GM18517 (cell line): ENCODE results near the gene FOXK1.

Experiments used
- ATAC-seq: cut with Tn5 transposase; IDR thresholded peaks from one replicate; pipeline ENCODE4 v1.9.1; 2021; ENCODE audit warnings: mild to moderate bottlenecking, moderate library complexity; ENCODE audit not compliant: unreplicated experiment

The FOXK1 gene

DNA sequence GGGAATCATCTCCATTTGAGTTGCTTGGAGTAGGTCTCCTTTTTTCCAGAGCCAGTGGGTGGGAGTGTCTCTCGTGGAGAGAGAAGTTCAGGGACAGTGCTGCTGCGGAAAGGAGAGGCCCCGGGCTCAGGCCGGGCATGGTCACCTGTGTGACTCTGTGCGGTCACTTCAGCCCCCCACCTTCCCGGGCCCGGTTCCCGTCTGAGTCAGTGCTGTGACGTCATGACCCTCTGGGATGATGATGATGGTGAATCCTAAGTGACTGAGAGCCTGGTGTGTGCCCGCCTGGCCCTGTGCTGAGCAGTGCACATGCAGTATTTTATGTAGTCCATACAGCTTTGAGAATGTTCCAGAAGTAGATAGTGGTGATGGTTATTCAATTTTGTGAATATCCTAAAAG is 60.8 kb downstream of the FOXK1 start:
- no peak for ATAC-seq

DNA sequence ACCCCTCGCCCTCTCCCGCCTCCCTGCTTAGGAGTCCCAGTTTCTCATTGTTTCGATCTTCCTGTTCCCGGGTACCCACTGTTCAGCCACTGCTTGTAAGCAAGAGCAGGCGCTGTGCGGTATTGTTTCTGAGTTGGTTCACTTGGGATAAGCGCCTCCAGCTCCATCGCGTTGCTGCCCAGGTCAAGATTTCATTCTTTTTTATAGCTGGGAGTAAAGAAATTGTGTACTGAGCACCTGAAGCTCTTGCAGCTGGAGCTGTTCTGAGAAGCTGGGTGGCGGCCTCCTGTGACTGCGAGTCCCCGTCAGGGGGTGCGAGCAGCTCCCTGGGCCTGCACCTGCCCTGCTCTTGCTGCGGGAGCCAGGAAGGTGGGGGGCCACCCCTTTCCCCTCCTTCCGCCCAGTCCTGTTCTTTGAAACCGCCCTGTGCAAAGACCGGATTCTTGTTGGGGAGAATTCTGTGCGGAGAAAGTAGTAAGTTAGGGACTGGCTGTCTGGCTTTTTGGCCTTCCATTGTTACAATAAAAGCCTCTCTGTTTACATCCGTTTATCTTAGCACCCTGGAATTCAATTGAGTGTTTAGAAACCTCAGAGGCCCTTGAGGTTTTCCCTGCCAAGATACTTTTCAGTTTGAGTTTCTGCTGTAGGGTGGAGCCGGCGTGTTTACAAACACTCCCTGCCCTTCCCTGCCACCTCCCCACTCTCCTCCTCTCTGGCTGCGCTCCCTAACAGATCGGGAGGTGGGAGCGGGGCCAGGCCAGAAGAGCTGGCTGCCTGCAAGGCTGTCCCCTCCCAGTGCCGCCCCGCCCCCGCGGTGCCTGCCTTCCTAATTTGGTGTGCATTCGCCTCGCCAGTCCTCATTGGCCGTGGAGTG is 62.5 kb downstream of the FOXK1 start:
- ATAC-seq, result peak; percentile 75

DNA sequence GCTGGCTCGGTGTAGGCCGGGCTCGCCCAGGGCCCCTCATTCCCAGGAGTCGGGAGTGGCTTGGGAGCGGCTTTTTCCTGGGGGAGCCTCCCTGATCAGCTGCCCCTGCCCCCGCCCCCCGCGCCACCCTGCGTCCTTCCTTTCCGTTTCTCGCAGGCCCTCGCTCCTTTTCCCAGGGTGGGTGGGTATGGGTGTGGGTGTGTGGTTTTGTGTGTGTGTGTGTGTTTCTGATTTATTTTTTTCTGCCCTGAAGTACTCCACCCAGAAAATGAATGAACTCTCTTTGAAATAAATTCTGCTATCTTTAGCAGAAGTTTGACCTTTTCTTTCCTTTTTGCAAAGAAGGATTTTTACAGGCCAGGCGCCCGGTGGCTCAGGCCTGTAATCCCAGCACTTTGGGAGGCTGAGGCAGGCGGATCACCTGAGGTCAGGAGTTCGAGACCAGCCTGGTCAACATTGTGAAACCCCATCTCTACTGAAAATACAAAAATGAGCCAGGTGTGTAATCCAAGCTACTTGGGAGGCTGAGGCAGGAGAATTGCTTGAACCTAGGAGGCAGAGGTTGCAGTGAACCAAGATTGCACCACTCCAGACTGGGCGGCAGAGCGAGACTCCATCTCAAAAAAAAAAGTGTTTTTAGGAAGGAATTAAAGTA is 63.3 kb downstream of the FOXK1 start:
- peak; percentile 14 for ATAC-seq

DNA sequence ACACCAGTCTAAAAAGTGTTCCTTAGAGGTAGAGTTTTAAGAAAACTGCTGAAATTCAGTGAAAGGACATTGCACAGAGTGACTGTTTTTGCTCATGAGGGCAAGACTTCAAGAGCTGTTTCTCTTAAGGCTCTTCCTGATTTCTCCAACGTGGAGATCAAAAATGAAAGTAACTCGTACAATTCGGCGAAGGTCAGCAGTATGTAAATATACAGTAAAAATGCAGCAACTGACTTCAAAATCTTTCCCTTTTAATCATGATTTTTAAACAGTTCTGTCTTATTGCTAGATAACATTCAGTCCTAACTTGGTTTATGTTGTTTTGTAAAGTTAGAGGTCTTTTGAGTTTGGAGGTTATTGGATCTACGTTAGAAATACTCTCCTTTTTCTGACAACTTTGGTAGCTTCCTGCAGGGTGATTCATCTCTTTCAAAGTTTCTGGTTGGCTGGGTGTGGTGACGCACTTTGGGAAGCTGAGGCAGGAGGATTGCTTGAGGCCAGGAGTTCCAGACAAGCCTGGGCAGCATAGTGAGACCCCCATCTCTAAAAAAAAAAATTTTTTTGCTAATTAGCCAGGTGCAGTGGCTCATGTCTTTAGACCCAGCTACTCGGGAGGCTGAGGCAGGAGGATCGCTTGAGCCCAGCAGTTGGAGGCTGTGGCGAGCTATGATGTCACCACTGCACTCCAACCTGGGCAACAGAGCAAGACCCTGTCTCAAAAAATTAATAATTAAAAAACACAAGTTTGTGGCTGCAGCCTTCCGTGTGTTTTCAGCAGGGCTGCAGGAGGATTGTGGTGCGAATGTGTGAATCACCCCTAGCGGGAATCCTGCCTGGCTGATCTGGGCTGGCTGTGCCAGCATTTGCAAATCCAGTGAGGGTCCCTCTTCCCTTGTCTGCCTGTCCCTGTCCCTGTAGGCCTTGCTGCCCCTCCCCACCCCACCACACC is 64.2 kb downstream of the FOXK1 start:
- ATAC-seq, result peak; percentile 40

DNA sequence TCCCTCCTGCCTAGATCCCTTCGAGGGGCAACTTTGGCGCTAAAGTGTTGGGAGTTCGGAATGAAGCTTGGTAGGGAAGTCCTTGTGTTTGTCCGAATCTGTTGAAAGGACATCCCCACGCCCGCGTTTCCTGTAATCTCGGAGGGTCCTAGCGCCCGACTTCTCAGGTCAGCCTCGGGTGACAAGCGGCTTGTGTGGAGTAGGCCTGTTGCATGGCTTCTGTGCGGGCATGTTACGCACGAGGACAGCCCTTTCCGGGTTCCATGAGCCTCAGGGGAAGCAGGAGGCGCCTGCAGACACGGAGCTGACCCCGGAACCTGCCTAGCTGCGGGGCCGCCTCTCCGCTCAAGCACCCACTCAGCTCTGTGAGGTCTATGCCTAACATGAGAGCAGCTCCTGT is 64.9 kb downstream of the FOXK1 start:
- no peak for ATAC-seq

DNA sequence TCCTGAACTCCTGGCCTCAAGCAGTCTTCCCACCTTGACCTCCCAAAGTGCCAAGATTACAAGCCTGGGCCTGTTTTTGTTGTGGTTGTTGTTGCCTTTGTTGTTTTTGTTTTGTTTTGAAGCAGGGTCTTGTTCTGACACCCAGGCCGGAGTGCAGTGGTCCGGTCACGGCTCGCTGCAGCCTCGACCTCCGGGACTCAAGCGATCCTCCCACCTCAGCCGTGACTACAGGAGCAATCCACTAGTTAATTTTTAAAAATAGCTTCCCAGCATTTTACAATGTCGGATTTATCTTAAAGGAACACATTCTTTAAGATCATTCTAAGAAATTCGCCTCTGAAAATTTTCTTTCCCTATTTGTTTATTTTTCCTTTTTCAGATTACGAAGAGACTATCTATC is 65.7 kb downstream of the FOXK1 start:
- no peak for ATAC-seq

DNA sequence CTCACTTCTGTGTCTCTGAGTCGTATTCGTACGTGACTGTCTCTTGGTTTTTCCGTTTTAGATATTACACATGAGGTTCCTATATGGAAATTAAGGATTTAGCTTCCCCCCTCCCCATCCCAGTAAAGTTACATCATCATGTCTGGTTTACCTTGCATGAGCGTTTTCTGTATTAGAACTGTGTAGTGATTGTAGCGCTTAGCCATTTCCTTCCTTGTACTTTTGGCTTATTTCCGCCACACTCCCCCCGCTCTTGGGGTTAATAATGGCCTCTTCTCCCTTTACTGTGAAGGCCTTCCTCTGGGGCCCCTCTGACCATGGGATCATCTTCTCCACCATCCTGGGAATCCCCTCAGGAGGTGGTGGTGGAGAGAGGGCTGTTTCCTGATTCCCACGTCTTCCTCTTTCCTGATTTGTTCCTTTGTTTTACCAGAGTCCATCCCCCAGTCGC is 66.2 kb downstream of the FOXK1 start:
- ATAC-seq, result no peak

DNA sequence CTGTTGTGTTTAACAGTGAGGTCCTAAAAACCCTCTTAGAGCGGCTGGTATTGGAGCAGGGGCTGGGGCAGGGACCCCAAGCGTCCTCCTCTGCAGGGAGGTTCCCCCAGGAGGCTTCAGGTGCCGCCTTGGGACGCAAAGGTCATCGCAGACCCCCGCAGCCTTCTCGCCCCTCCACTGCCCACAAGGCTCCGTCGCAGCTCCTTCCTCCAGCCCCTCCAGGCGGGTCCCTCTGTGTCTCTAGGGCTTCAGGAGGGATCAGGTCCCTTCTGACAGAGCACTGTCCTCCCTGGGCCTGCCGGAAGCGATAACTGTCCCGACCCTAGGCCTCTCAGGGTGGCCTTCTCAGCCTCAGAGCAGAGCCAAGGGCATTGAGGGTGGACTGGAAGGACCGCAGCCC is 67.3 kb downstream of the FOXK1 start:
- no peak for ATAC-seq

DNA sequence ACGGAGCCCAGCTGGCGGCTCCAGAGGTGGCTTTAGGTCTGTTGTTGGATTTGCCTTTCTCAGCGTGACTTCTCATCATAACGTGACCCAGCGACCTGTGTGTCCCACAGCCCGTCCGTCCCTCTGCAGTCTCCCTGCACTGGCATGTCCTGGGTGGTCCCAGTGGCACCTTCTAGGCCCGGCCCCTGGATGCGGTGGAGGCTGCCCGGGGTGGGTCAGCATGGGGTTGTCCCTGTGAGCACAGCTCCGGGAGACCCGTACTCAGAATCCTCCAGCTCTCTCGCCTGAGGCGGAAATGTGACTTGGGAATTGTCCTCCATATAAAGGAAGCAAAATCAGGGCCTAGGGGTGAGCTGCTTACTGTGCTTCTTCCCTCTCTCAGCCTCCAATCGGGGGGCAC is 67.7 kb downstream of the FOXK1 start:
- no peak for ATAC-seq

DNA sequence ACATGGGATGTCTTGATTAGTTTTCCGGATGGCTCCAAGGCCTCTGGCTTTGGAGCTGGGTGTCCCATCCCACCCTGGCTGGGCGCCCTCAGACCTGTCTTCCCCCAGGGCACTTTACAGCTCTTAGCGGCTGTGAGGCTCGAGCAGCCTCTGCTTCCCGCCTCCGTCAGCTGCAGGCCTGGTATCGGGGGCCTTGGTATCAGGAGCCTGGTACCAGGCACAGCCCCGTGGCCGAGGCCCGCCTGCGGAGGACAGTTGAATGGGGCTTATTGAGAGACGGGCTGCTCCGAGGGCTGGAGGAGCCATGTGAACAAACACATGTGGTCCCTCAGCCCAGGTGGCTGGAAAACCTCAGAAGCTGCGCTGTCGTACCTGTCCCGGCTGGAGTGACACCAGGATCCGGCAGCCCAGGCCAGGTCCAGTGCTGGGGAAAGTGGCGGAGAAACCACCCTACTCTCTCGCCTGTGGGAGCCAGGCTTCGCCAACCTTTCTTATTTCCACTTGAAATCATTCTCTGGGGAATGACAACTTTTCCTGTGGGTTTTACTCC is 69.4 kb downstream of the FOXK1 start:
- ATAC-seq, result no peak

DNA sequence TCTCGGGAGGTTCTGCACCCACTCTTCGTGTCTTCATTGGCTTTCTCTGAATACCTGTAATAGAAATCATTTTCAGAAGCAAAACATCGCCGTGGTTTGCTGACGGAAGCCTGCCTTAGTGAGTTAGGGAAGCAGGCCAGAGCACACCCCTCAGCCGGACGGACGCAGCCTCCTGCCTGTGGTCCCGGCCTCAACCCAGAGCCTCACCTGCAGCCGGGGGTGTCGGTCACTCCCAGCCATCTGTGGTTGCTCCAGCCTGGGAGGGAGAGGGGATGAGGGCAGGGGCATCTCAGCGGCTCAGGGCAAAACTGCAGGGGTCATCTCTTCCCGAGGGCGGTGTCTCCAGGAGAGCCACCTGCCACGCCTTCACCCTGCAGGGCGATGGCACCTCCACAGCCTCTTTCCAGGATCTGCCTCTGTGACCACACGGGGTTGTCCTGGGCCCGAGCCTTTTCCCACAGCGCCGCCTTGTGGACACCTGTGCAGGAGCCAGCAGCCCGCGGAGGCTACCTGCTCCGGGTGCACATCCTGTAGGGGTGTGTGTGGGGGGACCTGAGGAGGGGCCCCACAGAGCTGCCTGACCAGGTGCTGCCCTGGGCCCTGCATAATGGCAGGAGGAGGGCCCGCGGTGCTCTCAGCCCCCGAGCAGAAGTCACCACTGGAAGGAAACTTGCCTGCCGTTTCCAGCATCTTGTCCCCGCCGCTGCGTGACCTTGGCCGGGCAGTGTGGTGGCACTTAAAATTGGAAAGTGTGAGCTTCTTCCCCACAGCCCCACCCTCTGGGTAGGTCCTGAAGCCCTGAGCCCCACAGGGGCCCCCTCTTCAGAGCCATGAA is 71.7 kb downstream of the FOXK1 start:
- ATAC-seq, result no peak

DNA sequence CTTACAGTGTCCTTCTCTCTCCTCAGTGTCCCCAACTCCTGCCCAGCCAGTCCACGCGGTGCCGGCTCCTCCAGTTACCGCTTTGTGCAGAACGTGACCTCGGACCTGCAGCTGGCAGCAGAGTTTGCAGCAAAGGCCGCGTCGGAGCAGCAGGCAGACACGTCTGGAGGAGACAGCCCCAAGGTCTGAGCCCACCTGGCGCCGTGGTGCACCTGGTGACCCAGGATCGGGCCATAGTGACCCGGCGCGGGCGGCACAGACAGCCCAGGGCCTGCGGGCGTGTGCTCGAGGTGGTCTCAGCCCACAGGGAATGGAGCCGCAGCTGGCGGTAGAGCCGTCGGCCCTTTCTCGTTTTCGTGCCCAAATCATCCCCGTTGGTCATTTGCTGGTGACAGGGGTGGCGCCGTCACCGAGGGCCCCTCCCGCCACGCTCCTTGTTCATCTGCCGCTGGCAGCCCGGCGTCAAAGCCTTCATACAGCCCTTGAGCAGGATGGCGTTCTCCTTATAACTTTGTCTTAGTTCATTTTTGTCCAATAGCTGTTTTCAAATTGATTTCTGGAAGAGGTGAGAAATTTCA is 72.4 kb downstream of the FOXK1 start:
- no peak for ATAC-seq

DNA sequence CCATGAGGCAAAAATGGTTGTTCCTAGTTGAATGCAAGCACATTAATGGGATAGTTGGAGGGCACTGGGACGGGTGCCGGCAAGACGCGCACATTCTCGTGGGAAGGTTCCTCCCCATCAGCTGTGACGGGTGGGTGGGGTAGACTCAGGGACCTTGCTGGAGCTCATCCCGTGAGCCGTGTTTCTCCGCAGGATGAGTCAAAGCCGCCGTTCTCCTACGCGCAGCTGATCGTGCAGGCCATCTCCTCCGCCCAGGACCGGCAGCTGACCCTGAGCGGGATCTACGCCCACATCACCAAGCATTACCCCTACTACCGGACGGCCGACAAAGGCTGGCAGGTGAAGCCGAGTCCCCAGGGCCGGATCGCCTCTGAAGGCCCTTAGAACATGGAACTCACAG is 73.0 kb downstream of the FOXK1 start:
- no peak for ATAC-seq

DNA sequence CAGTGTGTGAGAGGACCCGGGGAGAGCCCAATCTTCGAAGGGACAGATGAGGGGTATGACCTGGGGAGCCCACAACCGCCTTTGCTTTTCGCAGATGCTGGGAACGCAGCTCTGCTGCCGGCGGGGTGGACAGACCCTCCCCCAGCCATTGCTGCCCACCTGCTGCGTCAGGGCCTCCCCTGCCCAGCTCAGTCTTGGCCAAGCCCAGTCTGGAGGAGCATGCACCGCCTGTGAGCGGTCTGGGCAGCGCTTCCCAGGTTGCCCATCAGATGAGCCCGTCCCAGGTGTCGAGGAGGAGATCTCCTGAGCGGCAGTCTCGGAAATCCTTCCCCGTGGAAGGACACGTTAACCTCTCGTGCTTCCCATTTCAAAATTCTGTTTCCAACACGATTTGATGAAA is 76.0 kb downstream of the FOXK1 start:
- no peak for ATAC-seq

DNA sequence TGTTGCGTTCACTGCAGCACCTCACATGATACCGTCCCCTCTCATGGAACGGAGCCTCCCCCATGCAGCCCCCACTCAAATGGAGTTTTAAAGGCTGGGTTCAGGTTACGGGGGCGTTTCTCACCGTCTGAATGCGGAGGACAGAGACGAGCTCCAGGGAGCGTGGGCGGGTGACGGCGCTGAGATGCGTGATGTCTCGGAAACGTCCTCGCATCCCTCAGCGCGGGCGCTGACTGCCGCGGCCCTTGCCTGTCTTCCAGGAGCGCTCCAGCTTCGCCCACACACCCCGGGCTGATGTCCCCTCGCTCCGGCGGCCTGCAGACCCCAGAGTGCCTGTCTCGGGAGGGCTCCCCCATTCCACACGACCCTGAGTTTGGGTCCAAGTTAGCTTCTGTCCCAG is 76.7 kb downstream of the FOXK1 start:
- ATAC-seq, result no peak

DNA sequence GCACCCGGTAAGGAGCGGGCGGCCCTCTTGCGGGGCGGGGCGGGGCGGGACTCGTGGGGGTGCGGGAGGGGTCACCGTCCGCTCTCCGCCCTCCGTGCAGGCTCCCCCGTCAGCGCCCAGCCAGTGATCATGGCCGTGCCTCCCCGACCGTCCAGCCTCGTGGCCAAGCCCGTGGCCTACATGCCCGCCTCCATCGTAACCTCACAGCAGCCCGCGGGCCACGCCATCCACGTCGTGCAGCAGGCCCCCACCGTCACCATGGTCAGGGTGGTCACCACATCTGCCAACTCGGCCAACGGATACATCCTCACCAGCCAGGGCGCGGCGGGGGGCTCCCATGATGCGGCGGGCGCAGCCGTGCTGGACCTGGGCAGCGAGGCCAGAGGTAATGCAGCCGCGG is 77.1 kb downstream of the FOXK1 start:
- no peak for ATAC-seq

DNA sequence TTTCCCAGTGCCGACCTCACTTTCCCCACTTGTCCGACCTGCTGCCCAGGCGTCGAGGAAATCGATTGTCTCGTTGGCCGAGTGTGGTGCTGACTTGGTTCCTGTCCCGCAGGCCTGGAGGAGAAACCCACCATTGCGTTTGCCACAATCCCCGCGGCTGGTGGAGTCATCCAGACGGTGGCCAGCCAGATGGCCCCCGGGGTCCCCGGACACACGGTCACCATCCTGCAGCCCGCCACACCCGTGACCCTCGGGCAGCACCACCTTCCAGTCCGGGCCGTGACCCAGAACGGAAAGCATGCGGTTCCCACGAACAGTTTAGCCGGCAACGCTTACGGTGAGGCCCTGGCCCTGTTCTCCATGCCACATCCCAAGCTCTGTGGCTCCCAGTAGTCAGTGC is 78.9 kb downstream of the FOXK1 start:
- no peak for ATAC-seq

DNA sequence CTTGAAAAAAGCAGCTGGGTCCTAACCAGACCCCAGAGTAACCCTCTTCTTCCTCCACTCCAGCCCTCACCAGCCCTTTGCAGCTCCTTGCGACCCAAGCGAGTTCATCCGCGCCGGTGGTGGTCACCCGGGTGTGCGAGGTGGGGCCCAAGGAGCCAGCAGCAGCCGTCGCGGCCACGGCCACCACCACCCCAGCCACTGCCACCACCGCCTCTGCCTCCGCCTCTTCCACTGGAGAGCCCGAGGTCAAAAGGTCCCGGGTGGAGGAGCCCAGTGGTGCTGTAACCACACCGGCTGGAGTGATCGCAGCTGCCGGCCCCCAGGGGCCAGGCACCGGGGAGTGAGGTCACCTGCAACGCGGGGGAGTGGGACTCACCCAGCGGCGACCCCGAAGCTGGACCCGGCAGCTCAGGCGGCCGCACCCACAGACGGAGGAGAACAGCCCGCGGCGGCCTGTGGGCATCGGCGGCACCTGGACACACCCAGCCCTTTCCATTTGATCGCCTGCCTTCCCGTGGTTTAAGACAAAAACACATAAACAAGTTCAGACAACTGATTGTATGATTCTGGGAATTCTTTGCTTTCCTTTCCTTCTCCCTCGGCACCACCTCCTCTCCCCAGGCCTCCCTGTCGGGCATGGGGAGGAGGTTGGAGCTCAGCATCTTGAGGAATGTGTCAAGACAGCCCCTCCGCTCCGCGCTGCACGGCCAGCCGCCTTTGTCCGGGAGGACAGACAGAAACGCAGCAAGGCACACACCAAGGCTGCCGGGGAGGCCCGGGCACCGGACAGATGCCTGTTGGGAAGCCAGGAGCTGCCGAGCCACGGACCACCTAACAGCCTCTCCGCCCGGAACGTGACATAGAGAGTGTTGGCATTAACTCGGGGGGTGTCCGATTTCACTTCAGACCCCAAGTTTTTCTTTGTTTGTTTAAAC is 80.3 kb downstream of the FOXK1 start:
- ATAC-seq, result no peak
